Measurements from ENCODE around the gene YTHDC1.

The YTHDC1 gene

GRCh38 chr4:68358988-68359387 lies 9.1 kb upstream of the YTHDC1 start:
- no peak for DNase-seq

DNA sequence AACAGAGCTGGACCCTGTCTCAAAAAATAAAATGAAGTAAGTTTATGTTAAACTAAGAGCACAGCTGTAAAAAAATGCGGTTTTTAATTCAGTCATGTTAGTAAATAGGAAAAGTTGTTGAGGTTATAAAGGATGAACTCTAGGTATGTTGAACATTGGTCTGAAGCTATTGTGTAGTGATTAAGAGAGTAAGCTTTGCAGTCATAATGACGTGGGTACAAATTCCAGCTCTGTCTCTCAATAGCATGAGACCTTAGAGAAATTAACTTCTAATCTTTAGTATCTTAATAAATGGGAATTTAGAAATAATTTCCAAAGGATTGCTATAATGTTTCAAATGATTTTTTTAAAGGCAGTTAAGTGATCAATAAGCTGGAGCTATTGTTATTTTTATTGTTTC lies 2.9 kb upstream of the YTHDC1 start:
- no peak for DNase-seq

DNA sequence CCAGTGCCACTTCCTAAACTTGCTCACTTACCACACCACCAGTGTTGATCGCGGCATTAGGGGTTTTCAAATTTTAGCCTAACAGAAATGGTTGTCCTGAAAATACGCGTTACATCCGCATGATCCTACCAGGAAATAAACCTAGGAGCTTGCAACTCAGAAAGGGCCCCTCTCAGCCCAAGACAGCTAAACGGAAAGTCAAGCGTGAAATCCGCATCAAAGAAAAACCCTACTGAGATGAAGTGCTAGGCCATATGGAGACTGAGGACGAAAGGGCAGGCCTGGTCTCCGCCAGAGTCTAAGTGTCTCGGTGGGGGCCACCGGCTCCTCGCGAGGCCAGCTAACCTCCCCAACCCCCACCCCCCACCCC lies 626 bp downstream of the YTHDC1 start:
- peak; percentile 36 to 50 for DNase-seq

GRCh38 chr4:68348577-68348976 lies 1.3 kb downstream of the YTHDC1 start:
- no peak for DNase-seq

DNA sequence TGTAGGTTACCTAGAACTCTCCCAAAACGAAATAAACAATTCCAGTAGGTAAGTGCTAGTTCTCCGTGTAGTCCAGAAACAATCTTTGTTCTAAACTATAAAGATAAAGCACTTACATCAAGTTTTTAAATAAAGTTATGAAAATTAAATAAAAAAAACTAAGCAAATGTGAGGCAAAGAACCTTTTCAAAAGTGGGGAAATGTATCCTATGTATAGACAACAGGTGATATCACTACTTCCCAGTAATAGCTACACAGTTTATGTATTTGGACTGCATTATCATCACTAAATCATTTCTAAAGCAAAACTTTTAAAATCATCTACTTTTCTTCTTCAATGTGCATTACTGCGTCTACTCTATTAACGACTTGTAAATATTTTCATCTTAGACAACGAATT lies 2.0 kb downstream of the YTHDC1 start:
- no peak for DNase-seq

DNA sequence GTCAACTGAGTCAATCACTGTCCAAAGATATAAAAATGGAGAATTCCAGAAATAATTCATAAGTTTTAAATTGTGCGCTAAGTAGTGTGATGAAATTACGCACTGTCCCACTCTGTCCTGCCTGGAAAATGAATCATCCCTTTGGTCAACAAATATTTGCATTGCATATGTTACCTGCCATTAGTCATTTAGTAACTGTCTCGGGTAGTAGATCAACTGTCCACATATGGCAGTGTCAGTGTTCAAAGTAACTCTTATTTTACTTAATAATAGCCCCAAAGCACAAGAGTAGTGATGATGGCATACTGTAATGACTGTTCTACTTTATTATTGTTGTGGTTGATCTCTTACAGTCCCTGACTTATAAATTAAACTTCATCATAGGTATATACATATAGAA lies 3.4 kb downstream of the YTHDC1 start:
- no peak for DNase-seq

DNA sequence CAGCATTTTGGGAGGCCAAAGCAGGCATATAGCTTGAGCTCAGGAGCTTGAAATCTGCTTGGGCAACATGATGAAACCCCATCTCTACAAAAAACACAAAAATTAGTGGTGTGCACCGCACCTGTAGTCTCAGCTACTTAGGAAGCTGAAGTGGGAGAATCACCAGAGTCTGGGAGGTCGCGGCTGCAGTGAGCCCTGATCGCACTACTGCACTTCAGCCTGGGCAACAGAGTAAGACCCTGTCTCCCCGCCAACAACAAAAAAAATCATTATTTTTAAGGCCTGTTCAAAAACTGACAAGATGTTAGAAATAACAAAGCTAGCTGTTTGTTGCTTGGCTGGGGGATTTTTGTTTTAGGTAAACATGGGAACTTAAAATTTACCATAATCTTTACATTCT lies 5.1 kb downstream of the YTHDC1 start:
- DNase-seq: no peak

- no peak for DNase-seq
These were observed 5.8 kb downstream of the YTHDC1 start for GRCh38 chr4:68344049-68344448.

GRCh38 chr4:68342134-68342533 lies 7.8 kb downstream of the YTHDC1 start:
- DNase-seq: no peak

DNA sequence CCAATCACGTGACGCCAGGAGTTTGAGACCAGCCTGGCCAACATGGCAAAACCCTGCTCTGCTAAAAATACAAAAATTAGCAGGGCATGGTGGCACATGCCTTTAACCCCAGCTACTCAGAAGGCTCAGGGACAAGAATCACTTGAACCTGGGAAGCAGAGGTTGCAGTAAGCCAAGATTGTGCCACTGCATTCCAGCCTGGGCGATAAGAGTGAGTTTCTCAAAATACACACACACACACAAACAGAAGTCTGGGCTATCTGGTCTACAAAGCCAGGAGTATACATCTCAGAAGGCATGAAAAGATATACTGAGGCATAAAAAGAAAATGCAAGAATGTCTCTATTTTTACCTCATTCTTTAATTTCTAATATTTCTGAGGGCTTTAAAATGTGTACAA lies 11.3 kb downstream of the YTHDC1 start:
- DNase-seq: no peak

- DNase-seq: no peak
These were observed 12.4 kb downstream of the YTHDC1 start for GRCh38 chr4:68337522-68337921.

- no peak for DNase-seq
These were observed 12.9 kb downstream of the YTHDC1 start for GRCh38 chr4:68337004-68337403.

GRCh38 chr4:68336530-68336929 lies 13.4 kb downstream of the YTHDC1 start:
- no peak for DNase-seq

GRCh38 chr4:68326141-68326540 lies 23.7 kb downstream of the YTHDC1 start:
- no peak for DNase-seq

GRCh38 chr4:68324519-68325262 lies 25.2 kb downstream of the YTHDC1 start:
- DNase-seq: peak in 1 of 2 experiments; percentile 7

DNA sequence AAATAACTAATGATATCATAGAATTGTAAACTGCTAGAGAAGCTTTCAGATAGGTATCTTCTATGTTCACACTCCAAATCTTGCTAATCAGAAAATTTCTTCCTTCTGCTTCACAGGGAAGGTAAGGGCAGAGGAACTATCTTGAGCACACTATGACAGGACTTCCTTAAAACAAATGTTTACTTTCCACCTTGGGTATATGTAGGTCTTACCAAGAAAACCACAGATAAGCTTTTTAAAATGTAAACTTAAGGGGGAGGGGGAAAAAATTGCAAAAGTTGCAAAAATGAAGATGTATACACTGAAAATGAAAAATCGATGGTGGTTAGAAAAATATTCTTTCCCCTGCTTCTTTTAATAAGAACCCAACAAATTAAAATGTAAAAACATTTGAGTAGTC lies 30.9 kb downstream of the YTHDC1 start:
- DNase-seq: no peak

- DNase-seq: no peak
These were observed 33.5 kb downstream of the YTHDC1 start for GRCh38 chr4:68316193-68316969.

DNA sequence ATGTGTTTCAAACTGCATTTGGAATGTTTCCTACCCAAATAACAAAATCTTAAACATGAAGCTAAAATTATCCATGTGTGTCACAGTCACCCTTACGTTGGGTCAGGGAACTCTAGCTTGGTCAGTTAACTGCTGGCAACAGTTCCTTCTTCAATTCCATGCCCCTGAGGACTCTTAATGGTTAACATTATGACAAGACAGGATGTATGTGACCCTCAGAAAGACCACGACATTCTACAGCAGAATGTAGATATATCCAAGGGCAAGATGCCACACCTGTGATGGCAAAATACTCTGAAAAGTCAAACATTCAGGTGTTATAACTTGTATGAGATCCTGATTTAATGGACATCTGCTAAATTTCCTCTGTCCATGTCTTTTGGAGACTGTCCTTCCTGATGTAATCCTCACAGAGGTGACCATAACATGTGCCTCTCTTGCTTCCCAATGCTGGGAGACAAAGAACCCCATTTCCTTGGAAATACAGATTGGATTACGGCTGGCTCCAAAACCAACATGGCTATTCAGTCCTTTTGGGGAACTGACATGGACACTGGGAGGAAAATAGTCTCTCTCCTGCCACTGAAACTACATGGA lies 39.1 kb downstream of the YTHDC1 start:
- no peak for DNase-seq

- no peak for DNase-seq
These were observed 45.2 kb downstream of the YTHDC1 start for GRCh38 chr4:68304731-68305130.

DNA sequence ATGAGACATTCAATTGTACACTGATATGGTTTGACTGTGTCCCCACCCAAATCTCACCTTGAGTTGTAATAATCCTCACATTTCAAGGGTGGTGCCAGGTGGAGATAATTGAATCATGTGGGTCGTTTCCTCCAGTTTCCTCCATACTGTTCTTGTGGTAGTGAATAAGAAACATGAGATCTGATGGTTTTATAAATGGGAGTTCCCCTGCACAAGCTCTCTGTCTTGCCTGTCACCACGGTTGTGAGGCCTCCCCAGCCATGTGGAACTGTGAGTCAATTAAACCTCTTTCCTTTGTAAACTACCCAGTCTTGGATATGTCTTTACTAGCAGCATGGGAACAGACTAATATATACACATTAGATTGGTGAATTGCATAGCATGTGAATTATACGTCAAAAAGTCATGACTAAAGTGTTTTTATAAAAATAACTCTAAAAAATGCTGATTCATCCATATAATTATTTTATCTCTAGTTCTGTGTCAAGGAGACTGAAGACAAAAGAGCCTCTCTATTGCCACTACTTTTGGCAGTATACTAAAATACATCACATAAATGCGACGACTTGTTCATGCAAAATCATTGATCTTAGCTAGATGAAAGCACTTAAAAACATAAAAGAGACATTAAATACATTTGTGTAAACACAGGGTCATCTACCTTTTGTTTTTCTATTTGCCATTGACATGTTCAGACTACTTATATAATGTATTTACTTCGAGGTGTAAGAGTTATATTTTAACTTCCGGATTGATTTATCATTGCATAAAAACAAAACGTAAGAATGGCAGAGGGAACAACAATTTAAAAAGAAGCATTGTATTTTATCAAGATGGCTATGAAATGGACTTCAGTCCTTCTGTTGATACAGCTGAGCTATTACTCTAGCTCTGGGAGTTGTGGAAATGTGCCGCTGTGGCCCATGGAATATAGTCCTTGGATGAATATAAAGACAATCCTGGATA lies 50.1 kb downstream of the YTHDC1 start:
- DNase-seq: no peak

- no peak for DNase-seq
These were observed 52.8 kb downstream of the YTHDC1 start for GRCh38 chr4:68297137-68297536.

DNA sequence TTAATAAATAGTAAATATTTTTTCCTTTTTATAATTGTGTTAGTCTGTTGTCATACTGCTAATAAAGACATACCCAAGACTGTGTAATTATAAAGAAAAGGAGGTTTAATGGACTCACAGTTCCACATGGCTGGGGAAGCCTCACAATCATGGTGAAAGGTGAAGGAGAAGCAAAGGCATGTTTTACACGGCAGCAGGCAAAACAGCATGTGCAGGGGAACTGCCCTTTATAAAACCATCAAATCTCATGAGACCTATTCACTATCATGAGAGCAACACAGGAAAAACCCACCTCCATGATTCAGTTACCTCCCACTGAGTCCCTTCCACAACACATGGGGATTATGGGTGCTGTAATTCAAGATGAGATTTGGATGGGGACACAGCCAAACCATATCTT lies 58.6 kb downstream of the YTHDC1 start:
- DNase-seq: no peak

- no peak for DNase-seq
These were observed 61.5 kb downstream of the YTHDC1 start for GRCh38 chr4:68288393-68288740.

All from AML-193 (cell line).